Thoracic aorta (tissue), 2 donors: ENCODE data around the gene CAMK1D. TPM values are rescaled to one million over a fixed set of nuclear protein-coding genes. Genes with fewer than 3 reads are reported as not detected.

Experiments used
- ATAC-seq: fragments of 150-250 bp; one replicate; pipeline ENCODE4 v1.8.0; 2017; ENCODE audit warnings: low read depth; ENCODE audit not compliant: insufficient number of reproducible peaks, low FRiP score
- DNase-seq: peaks from one replicate; pipeline ENCODE4 v3.0.0-alpha.2; 2020; ENCODE audit warnings: low spot score
- H3K27ac ChIP-seq, 2 donors: fragments of 200-600 bp; sonication (generic); 1 replicate in 1 of 2; 2 replicates in 1 of 2; pipeline ENCODE4 v1.5.1; 2016; ENCODE audit warnings: mild to moderate bottlenecking in 2 of 2, moderate library complexity in 2 of 2
- H3K27me3 ChIP-seq: fragments of 200-600 bp; sonication (generic); replicated peaks from 2 replicates; pipeline ENCODE4 v1.6.0; 2016; ENCODE audit warnings: mild to moderate bottlenecking; ENCODE audit not compliant: insufficient read depth
- H3K36me3 ChIP-seq: fragments of 200-600 bp; sonication (generic); one replicate; pipeline ENCODE4 v1.5.1; 2016
- H3K4me1 ChIP-seq, 2 donors: fragments of 200-600 bp; sonication (generic); 1 replicate in 1 of 2; 2 replicates in 1 of 2; pipeline versions ENCODE4 v1.5.1 to v1.6.0; 2016; ENCODE audit warnings: low read depth in 2 of 2, mild to moderate bottlenecking in 1 of 2; ENCODE audit not compliant: control insufficient read depth in 1 of 2
- H3K4me3 ChIP-seq: fragments of 200-600 bp; sonication (generic); 2 replicates; pipeline ENCODE4 v1.5.1; 2016; ENCODE audit warnings: mild to moderate bottlenecking
- H3K9me3 ChIP-seq: fragments of 200-600 bp; sonication (generic); 2 replicates; pipeline ENCODE4 v1.5.1; 2016
- total RNA-seq, 2 donors: library from RNA; depleted of rRNA; stranded (reverse); fragments of >200 nt; gene quantifications; one replicate each; pipeline versions ENCODE4 v1.1.0 to v1.2.3, GENCODE V29; 2016
- TF ChIP-seq, protein P1 (sequence below): fragments of 200-600 bp; sonication (generic); IDR thresholded peaks from one replicate; pipeline ENCODE4 v1.5.1; 2019; ENCODE audit warnings: antibody characterized with exemption

Gene CAMK1D
- total RNA-seq, 2 donors from 2014 or later = 8.7 to 11.2 TPM

GRCh38 chr10:12340937-12341336, 8.4 kb upstream of the CAMK1D start:
- H3K4me1 ChIP-seq = peaks cover 0 to 8% of the 10 kb centered on the region in 2 donors
- H3K36me3 ChIP-seq = no peaks in the 10 kb centered on the region
- no peak overlapping the region for H3K27ac ChIP-seq
- H3K4me3 ChIP-seq = no peak overlapping the region
- H3K27me3 ChIP-seq = no peaks in the 10 kb centered on the region
- DNase-seq = no peak
- no peaks in the 10 kb centered on the region for H3K9me3 ChIP-seq
- ATAC-seq = no peak
- TF ChIP-seq, protein P1, sequence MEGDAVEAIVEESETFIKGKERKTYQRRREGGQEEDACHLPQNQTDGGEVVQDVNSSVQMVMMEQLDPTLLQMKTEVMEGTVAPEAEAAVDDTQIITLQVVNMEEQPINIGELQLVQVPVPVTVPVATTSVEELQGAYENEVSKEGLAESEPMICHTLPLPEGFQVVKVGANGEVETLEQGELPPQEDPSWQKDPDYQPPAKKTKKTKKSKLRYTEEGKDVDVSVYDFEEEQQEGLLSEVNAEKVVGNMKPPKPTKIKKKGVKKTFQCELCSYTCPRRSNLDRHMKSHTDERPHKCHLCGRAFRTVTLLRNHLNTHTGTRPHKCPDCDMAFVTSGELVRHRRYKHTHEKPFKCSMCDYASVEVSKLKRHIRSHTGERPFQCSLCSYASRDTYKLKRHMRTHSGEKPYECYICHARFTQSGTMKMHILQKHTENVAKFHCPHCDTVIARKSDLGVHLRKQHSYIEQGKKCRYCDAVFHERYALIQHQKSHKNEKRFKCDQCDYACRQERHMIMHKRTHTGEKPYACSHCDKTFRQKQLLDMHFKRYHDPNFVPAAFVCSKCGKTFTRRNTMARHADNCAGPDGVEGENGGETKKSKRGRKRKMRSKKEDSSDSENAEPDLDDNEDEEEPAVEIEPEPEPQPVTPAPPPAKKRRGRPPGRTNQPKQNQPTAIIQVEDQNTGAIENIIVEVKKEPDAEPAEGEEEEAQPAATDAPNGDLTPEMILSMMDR = no peak

- Histone ChIP-seq H3K4me3 (no peak overlapping the region), H3K36me3 (no peaks in the 10 kb centered on the region), H3K9me3 (no peaks in the 10 kb centered on the region), H3K27me3 (no peaks in the 10 kb centered on the region), H3K4me1 (peaks cover 0 to 8% of the 10 kb centered on the region in 2 donors), H3K27ac (no peak overlapping the region)
- TF ChIP-seq, protein P1 = no peak
- DNase-seq (no peak), ATAC-seq (no peak)
These were observed 7.8 kb upstream of the CAMK1D start for GRCh38 chr10:12341526-12341925.

- Histone ChIP-seq H3K27ac (no peak overlapping the region), H3K4me1 (peaks cover 0 to 8% of the 10 kb centered on the region in 2 donors), H3K36me3 (no peaks in the 10 kb centered on the region), H3K9me3 (no peaks in the 10 kb centered on the region), H3K27me3 (no peaks in the 10 kb centered on the region), H3K4me3 (no peak overlapping the region)
- ATAC-seq = no peak
- no peak for DNase-seq
- TF ChIP-seq, protein P1 = no peak
These were observed 4.8 kb upstream of the CAMK1D start for GRCh38 chr10:12344375-12345110.

DNA sequence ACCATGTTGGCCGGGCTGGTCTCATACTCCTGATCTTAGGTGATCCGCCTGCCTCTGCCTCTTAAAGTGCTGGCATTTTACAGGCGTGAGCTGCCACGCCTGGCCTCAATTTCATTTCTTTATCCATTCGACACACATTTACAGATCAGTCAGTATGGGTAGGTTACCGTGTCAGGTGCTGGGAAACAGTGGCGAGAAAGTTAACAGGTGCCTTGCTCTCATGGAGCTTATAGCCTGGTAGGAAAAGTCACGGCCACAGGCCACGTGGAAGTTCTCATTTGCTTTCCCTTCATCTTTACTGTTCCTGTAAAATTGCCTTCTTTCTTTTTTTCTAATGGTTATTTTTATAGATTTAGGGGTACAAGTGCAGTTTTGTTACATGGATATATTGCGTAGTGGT, 2.6 kb upstream of the CAMK1D start:
- no peak for DNase-seq
- Histone ChIP-seq H3K27me3 (no peaks in the 10 kb centered on the region), H3K27ac (no peak overlapping the region), H3K36me3 (no peaks in the 10 kb centered on the region), H3K4me1 (peaks cover 3 to 16% of the 10 kb centered on the region in 2 donors), H3K4me3 (no peak overlapping the region), H3K9me3 (no peaks in the 10 kb centered on the region)
- no peak for ATAC-seq
- TF ChIP-seq, protein P1 = no peak

DNA sequence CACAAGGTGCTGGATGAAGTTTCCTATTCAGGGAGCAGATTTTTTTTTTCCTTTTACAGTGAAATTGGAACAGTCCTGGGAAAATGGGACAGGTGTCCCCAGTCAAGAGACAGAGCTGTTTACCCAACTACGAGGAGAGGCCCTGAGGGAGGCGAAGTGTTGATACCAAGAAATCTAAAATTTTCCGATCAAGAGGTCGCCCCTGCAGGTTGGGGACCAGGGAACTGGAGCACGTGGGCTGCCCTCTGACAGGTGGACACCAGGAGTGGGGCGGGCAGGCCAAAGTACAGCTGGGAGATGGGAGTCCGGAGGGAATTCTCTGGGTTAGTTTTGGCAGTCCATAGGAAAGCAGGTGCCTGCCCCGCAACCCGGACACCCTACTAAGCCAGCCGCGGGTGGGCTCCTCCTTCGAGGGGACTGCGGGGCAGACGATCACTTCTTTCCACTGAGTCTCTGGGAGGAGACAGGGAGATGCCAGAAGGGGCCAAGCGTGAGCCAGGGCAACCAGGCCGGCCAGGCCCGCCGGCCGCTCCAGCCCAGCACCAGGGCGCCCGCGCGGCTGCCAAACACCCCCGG, 965 bp upstream of the CAMK1D start:
- H3K4me1 ChIP-seq = peaks cover 3 to 16% of the 10 kb centered on the region in 2 donors
- peak overlapping the region; percentile 96 for H3K4me3 ChIP-seq
- no peak for ATAC-seq
- H3K36me3 ChIP-seq = no peaks in the 10 kb centered on the region
- no peak for DNase-seq
- no peaks in the 10 kb centered on the region for H3K9me3 ChIP-seq
- TF ChIP-seq, protein P1 = no peak
- H3K27ac ChIP-seq = peak overlapping the region; percentile 90
- H3K27me3 ChIP-seq = no peaks in the 10 kb centered on the region
